HepG2 (cell line): ENCODE results near the gene HOTAIR.

Experiments used
- ARNTL ChIP-seq: sonication (generic); formaldehyde crosslinking; IDR thresholded peaks from 2 replicates; pipeline ENCODE4 v1.4.0; 2020; ENCODE audit warnings: mild to moderate bottlenecking, missing genetic modification reagents
- BHLHE40 ChIP-seq: IDR thresholded peaks from 2 replicates; pipeline ENCODE4 v1.6.1; 2011; ENCODE audit warnings: low read length, improper control_type of control experiment
- FOSL2 ChIP-seq: sonication (generic); formaldehyde crosslinking; IDR thresholded peaks from 2 replicates; pipeline ENCODE4 v1.4.0; 2020; ENCODE audit warnings: missing genetic modification reagents
- STAT5B ChIP-seq: sonication (generic); formaldehyde crosslinking; IDR thresholded peaks from 2 replicates; pipeline ENCODE4 v1.4.0; 2020; ENCODE audit warnings: missing genetic modification reagents
- ZNF792 ChIP-seq: IDR thresholded peaks from 2 replicates; pipeline ENCODE4 v1.6.1; 2016

DNA sequence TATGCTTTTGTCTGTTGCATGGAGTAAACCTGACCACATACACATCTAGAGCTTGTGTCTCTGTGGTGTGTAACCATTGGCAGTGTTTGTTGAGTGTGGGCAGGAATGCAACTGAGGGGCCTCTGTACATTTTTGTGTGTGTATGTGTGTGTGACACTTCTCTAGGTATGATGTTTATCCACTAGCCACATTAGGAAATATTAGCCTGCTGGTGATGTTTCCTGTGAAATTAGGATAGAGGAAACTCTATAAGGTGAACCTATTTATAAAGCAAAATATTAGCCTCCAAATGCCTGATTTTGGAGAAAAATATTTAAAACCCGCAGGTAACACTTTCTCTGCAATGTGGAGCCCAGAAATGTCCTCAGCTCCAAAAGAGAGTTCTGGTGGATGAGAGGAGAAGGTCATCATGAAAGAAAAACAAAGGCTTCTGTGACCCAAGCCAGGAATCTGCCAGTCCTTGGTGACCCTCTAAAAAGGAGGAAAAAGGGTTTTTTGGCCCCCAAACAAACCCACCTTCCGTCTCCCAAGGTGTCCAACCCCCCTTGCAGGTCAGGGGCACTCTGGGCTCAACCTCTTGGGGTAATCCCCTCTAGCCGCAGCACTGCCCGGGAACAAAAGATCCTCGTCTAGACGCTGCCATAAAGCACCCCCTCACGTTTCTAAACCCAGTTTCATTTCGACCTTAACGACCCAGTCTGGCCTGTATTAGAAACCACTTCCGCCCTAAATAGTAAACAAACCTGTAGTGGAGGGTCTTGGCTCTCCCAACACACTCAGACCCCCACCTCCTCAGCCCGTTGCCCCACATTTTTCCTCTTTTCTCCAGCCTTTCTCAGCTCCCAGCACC is 3.1 kb upstream of the HOTAIR start:
- no peak for TF ChIP-seq STAT5B (CRISPR knock-in tag)
- no peak for TF ChIP-seq ARNTL
- TF ChIP-seq ZNF792 (CRISPR knock-in tag): no peak
- no peak for TF ChIP-seq BHLHE40
- no peak for TF ChIP-seq FOSL2
